Measurements from ENCODE around the gene TRIM65.
"Not testable (repeated sequence)": the region's sequence is repeated elsewhere in the genome, so short reads cannot be mapped to it uniquely, and the experiment has no call there.

Gene TRIM65

GRCh38 chr17:75874323-75875181 lies 22.2 kb downstream of the TRIM65 start:
- FAIRE-seq, result no peak

GRCh38 chr17:75873587-75874322 lies 23.0 kb downstream of the TRIM65 start:
- no peak for FAIRE-seq

GRCh38 chr17:75872434-75873351 lies 24.1 kb downstream of the TRIM65 start:
- no peak for FAIRE-seq

GRCh38 chr17:75870228-75870627 lies 26.5 kb downstream of the TRIM65 start:
- not testable (repeated sequence) for FAIRE-seq

- no peak for FAIRE-seq
Observed at GRCh38 chr17:75869282-75870141, 27.2 kb downstream of the TRIM65 start.

- FAIRE-seq, result not testable (repeated sequence)
Observed at GRCh38 chr17:75868730-75869281, 27.9 kb downstream of the TRIM65 start.

- not testable (repeated sequence) for FAIRE-seq
Observed at GRCh38 chr17:75865404-75866188, 31.2 kb downstream of the TRIM65 start.

- FAIRE-seq, result not testable (repeated sequence)
Observed at GRCh38 chr17:75864887-75865286, 31.9 kb downstream of the TRIM65 start.

- FAIRE-seq, result no peak
Observed at GRCh38 chr17:75864448-75864871, 32.3 kb downstream of the TRIM65 start.

- no peak for FAIRE-seq
Observed at GRCh38 chr17:75861927-75862317, 34.8 kb downstream of the TRIM65 start.

- not testable (repeated sequence) for FAIRE-seq
Observed at GRCh38 chr17:75859358-75859757, 37.4 kb downstream of the TRIM65 start.

GRCh38 chr17:75856062-75856756 lies 40.5 kb downstream of the TRIM65 start:
- FAIRE-seq, result no peak

- peak; percentile 80 for FAIRE-seq
Observed at GRCh38 chr17:75855310-75856061, 41.3 kb downstream of the TRIM65 start, which contains the start of gene WBP2. WBP2 (minus strand) TSS chr17:75855335; CDS start chr17:75855297, 38 bp downstream.

- FAIRE-seq, result no peak
Observed at GRCh38 chr17:75854881-75855309, 41.9 kb downstream of the TRIM65 start.

- no peak for FAIRE-seq
Observed at GRCh38 chr17:75854101-75854748, 42.5 kb downstream of the TRIM65 start.

- no peak for FAIRE-seq
Observed at GRCh38 chr17:75853433-75853832, 43.3 kb downstream of the TRIM65 start.

- FAIRE-seq, result not testable (repeated sequence)
Observed at GRCh38 chr17:75851693-75851991, 45.1 kb downstream of the TRIM65 start.

- no peak for FAIRE-seq
Observed at GRCh38 chr17:75850928-75851692, 45.6 kb downstream of the TRIM65 start.

Data from islet of Langerhans (tissue), 1 donor.